Activated CD8-positive, alpha-beta memory T cell treated with anti-CD3 and anti-CD28 coated beads, Interleukin-2, amount 50 U/mL, for 1 hour (primary cell): Measurements from ENCODE around the gene EXD3.
"Not testable (repeated sequence)": the region's sequence is repeated elsewhere in the genome, so short reads cannot be mapped to it uniquely, and the experiment has no call there.

Experiments
- DNase-seq: peaks from one replicate; pipeline ENCODE4 v3.0.0-alpha.2; 2020; ENCODE audit errors: extremely low read depth

The EXD3 gene

GRCh38 chr9:137393176-137394150, 29.5 kb downstream of the EXD3 start:
- no peak for DNase-seq

- no peak for DNase-seq
These were observed 30.5 kb downstream of the EXD3 start for GRCh38 chr9:137392232-137393007.

- DNase-seq: no peak
These were observed 31.6 kb downstream of the EXD3 start for GRCh38 chr9:137391411-137391754.

- no peak for DNase-seq
These were observed 32.2 kb downstream of the EXD3 start for GRCh38 chr9:137390553-137391410.

GRCh38 chr9:137389428-137389746, 33.6 kb downstream of the EXD3 start:
- no peak for DNase-seq

GRCh38 chr9:137388589-137389427, 34.2 kb downstream of the EXD3 start:
- no peak for DNase-seq

- DNase-seq: no peak
These were observed 34.9 kb downstream of the EXD3 start for GRCh38 chr9:137387891-137388560.

GRCh38 chr9:137387114-137387890, 35.7 kb downstream of the EXD3 start:
- DNase-seq: no peak

- DNase-seq: not testable (repeated sequence)
These were observed 36.4 kb downstream of the EXD3 start for GRCh38 chr9:137386507-137387113.

GRCh38 chr9:137385061-137385655, 37.8 kb downstream of the EXD3 start:
- DNase-seq: no peak

GRCh38 chr9:137383784-137384756, 38.9 kb downstream of the EXD3 start:
- no peak for DNase-seq

GRCh38 chr9:137383081-137383783, 39.7 kb downstream of the EXD3 start:
- no peak for DNase-seq

GRCh38 chr9:137382444-137383080, 40.4 kb downstream of the EXD3 start:
- DNase-seq: no peak

- no peak for DNase-seq
These were observed 41.2 kb downstream of the EXD3 start for GRCh38 chr9:137381501-137382443.

GRCh38 chr9:137380606-137381005, 42.4 kb downstream of the EXD3 start:
- no peak for DNase-seq
